Measurements from ENCODE around the gene AKAP13.

The AKAP13 gene

DNA sequence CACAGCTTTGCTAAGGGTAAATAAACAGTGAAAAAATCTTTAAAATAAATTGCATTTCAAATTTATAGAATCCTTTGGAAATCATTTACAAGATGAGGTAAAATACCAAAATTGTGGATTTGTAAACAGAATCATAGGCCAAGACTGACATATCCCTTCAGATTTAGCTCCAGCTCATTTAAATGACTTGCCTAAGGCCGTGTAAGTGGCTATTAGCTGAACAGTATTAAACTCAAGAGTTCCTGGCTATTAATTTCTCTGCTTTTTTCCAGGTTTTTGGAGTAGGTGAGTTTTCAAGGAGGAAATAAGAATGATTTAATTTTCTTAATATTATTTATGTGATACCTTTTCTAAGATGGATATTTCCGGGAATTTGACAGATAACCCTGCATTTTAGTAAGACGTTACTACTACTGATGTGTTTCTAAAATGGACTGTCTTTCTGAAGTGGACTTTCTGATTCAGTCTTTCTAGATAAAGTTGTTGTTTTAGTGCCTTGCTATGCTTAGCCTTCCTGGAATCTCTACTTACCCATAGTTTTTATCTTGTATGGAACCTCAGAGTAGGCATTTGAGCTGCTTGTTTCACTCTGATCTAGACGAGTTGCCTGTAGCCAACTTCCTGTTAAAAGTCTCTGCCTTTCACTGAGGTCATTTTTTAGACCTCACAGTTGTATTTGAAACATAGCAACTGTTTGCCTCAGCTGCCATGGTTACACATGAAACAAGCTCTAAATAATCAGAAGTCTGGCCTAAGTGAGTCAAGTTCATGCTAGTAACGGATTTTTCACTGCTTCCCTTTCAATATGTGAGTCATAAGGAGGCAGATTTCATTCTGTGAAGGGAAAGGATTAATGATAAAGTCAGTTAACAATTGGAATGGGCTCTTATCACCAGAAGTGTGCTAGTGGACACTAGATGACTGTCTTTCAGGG is 287.4 kb downstream of the AKAP13 start:
- H3K4me3 ChIP-seq (ENCODE audit: low read depth, low read length), result no peak overlapping the region

DNA sequence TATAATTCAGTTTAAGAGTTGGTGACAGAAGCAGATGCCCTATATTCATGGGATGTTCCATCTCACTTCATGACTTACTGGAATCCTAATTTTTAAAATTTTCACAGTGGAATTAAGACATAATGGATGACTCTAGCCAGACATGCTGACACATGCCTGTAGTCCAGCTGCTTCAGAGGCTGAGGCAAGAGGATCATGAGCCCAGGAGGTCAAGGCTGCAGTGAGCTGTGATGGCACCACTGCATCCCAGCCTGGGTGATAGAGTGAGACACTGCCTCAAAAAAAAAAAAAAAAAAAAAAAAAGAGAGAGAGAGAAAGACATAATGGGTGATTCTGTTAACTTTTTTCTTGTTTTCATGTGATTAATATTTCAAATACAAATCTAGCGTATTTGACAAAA is 290.8 kb downstream of the AKAP13 start:
- in situ Hi-C loops (cut with HindIII; ENCODE audit: low sequenced_read_pairs), result no loop called here
- DNase-seq (ENCODE audit: low read depth), result no peak
- TF ChIP-seq, protein P1, sequence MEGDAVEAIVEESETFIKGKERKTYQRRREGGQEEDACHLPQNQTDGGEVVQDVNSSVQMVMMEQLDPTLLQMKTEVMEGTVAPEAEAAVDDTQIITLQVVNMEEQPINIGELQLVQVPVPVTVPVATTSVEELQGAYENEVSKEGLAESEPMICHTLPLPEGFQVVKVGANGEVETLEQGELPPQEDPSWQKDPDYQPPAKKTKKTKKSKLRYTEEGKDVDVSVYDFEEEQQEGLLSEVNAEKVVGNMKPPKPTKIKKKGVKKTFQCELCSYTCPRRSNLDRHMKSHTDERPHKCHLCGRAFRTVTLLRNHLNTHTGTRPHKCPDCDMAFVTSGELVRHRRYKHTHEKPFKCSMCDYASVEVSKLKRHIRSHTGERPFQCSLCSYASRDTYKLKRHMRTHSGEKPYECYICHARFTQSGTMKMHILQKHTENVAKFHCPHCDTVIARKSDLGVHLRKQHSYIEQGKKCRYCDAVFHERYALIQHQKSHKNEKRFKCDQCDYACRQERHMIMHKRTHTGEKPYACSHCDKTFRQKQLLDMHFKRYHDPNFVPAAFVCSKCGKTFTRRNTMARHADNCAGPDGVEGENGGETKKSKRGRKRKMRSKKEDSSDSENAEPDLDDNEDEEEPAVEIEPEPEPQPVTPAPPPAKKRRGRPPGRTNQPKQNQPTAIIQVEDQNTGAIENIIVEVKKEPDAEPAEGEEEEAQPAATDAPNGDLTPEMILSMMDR (IDR thresholded peaks at IDR 0.05; ENCODE audit: low read depth, low read length, missing control alignments), result no peak
- H3K4me3 ChIP-seq (ENCODE audit: low read depth, low read length), result no peak overlapping the region

More for the DNA sequence above, 287.4 kb downstream of the AKAP13 start:
- in situ Hi-C loops (cut with HindIII; ENCODE audit: low sequenced_read_pairs), result no loop called here
- TF ChIP-seq, protein P1 (IDR thresholded peaks at IDR 0.05; ENCODE audit: low read depth, low read length, missing control alignments), result no peak
- peak; percentile 95 for DNase-seq (ENCODE audit: low read depth)

DNA sequence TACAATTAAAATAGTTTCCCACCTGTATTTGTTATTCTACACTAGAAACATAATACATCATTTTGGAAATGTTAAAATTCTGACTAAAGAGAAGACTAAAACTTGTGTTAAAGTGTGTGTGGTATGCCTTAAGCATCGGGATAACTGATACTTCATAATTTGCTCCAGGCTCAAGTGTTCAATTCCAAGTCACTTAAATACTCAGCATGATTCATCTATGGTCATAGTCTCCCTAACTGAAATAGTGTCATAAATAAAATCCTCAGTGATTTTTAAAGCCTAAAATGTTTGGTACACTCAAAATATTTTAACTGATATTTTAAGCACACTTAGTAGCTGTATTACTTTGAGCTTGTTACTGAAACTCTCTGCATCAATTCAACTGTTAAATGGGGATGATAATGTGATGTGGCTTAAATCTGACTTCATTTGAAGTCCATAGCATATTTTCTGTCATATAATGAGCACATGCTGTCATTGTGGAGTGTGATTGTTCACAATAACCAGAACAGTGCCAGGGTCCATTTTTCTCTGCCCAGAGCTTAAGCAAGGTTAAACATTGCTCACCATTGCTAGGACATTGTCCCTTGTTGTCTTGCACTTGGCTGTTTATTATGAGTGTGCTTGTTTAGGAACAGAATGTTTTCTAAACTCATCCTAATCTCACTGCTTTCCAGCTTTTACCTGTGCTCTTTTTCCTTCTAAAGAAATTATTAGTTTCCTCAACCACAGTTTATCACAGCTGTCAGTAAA is 292.1 kb downstream of the AKAP13 start:
- DNase-seq (ENCODE audit: low read depth), result no peak
- TF ChIP-seq, protein P1 (IDR thresholded peaks at IDR 0.05; ENCODE audit: low read depth, low read length, missing control alignments), result no peak
- in situ Hi-C loops (cut with HindIII; ENCODE audit: low sequenced_read_pairs), result no loop called here
- H3K4me3 ChIP-seq (ENCODE audit: low read depth, low read length), result no peak overlapping the region

DNA sequence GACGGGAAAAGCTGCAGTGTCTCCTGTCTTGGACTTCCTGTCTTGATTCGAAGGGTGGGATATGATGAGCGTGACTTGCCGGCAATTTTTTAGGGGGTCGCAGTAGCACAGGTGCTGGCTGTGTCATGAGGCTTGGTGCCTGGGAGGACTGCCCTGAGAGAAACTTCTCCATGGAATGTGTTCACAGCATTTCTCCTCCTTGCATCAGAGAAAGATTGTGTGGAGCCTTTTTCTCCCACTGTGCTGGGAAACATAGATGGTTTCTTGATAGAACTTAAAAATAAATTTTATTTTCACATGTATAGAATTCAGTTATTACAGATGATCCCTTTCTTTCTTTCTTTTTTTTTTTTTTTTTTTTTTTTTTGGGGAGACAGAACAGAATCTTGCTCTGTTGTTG is 292.9 kb downstream of the AKAP13 start:
- no peak overlapping the region for H3K4me3 ChIP-seq (ENCODE audit: low read depth, low read length)
- in situ Hi-C loops (cut with HindIII; ENCODE audit: low sequenced_read_pairs), result no loop called here
- no peak for DNase-seq (ENCODE audit: low read depth)
- TF ChIP-seq, protein P1 (IDR thresholded peaks at IDR 0.05; ENCODE audit: low read depth, low read length, missing control alignments), result no peak

DNA sequence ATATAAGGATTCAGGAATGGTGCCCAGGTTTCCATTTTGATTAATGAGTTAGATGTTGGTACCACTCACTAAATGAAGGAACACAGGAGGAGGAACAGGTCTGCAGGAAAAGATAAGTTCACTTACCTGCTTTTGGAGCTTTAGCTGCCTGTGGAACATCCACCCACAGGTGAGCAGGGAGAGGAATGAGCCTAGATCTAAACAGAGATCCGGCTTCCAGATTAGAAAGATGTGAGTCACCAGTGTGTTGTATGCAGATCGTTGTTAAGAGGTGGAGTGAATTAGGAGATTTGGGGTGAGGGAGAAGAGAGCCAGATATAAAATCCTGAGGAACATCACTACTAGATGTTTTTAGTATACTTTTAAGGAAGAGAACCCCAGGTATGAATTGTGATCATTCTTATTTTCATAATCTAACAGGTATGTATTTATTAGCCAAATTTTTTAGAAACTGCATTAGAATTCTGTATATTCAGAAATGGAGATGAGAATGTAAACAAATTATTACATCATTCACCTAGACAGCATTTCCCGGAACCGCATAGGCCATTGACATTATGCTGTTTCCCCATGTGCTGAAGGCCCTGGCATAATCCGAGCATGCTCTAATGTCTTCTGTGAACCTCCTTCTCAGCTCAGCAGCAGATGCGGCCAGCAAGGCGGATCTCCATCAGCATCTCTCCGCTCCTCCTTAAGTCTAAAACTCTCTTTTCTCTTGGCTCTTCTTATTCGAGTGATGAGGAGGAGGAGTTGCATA is 296.1 kb downstream of the AKAP13 start:
- TF ChIP-seq, protein P1 (IDR thresholded peaks at IDR 0.05; ENCODE audit: low read depth, low read length, missing control alignments), result no peak
- H3K4me3 ChIP-seq (ENCODE audit: low read depth, low read length), result no peak overlapping the region
- DNase-seq (ENCODE audit: low read depth), result no peak
- in situ Hi-C loops (cut with HindIII; ENCODE audit: low sequenced_read_pairs), result no loop called here

DNA sequence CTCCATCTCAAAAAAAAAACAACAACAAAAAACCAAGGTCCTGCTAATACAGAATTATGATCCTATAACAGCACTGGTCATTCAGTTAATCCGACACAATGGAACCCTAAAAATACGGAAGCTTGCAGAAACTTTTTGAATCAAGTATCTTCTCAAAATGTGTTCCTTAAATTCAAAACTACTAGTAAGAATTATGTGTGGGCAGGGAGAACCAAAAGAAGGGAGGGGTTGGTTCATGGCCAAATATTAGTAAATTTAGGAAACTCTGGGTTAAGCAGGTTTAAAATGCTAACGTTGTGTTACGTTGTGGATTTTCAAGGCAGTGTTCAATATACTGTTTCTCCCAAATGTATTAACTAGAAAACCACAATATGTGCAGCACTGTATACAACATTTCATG is 298.8 kb downstream of the AKAP13 start:
- TF ChIP-seq, protein P1 (IDR thresholded peaks at IDR 0.05; ENCODE audit: low read depth, low read length, missing control alignments), result no peak
- in situ Hi-C loops (cut with HindIII; ENCODE audit: low sequenced_read_pairs), result no loop called here
- no peak for DNase-seq (ENCODE audit: low read depth)
- no peak overlapping the region for H3K4me3 ChIP-seq (ENCODE audit: low read depth, low read length)
